A673 (cell line): ENCODE results near the gene CR1. TPM values are rescaled to one million over a fixed set of nuclear protein-coding genes. Genes with fewer than 3 reads are reported as not detected.

Source experiments
- BruUV-seq: library from RNA; stranded (reverse); fragments of 400-500 nt; replicated peaks from 2 replicates; lab custom pipeline; 2021; lab: Mats Ljungman, UMichigan
- CTCF ChIA-PET: fragments of 300-600 bp; sonication (Branson Sonifier 250); formaldehyde crosslinking; loops from one replicate; lab custom pipeline; 2022; ENCODE audit warnings: antibody characterized with exemption; lab: Charles Lee
- POLR2A ChIA-PET: fragments of 300-600 bp; sonication (Branson Sonifier 250); formaldehyde crosslinking; loops from one replicate; lab custom pipeline; 2022; ENCODE audit warnings: antibody characterized with exemption; ENCODE audit not compliant: low non-redundant PET; lab: Charles Lee
- DNase-seq: peaks from one replicate; pipeline ENCODE4 v3.0.0-alpha.2; 2015; ENCODE audit warnings: low spot score
- H3K27ac ChIP-seq: fragments of 200-600 bp; sonication (generic); 2 replicates; pipeline ENCODE4 v1.5.1; 2016; ENCODE audit warnings: mixed run types, low read depth, mild to moderate bottlenecking, mixed read lengths, antibody characterized with exemption, low read length; ENCODE audit not compliant: poor library complexity, severe bottlenecking
- H3K27me3 ChIP-seq: fragments of 200-600 bp; sonication (generic); replicated peaks from 2 replicates; pipeline ENCODE4 v1.6.1; 2017; ENCODE audit warnings: mixed run types, low read depth, mild to moderate bottlenecking, mixed read lengths, antibody characterized with exemption, low read length; ENCODE audit not compliant: insufficient read depth, poor library complexity
- H3K36me3 ChIP-seq: fragments of 200-600 bp; sonication (generic); 2 replicates; pipeline ENCODE4 v1.6.1; 2016; ENCODE audit warnings: mixed run types, mild to moderate bottlenecking, mixed read lengths, antibody characterized with exemption, low read length; ENCODE audit not compliant: insufficient read depth, poor library complexity, severe bottlenecking
- H3K4me1 ChIP-seq: fragments of 200-600 bp; sonication (generic); 2 replicates; pipeline ENCODE4 v1.6.1; 2017; ENCODE audit warnings: mixed run types, mild to moderate bottlenecking, mixed read lengths, antibody characterized with exemption, low read length; ENCODE audit not compliant: insufficient read depth, poor library complexity, severe bottlenecking
- H3K4me3 ChIP-seq: fragments of 200-600 bp; sonication (generic); 2 replicates; pipeline ENCODE4 v1.5.1; 2016; ENCODE audit warnings: low read depth, mixed run types, mild to moderate bottlenecking, mixed read lengths, low read length; ENCODE audit not compliant: poor library complexity, severe bottlenecking
- H3K9me3 ChIP-seq: fragments of 200-600 bp; sonication (generic); 2 replicates; pipeline ENCODE4 v1.6.1; 2016; ENCODE audit warnings: mixed run types, low read depth, mild to moderate bottlenecking, mixed read lengths, antibody characterized with exemption, low read length; ENCODE audit not compliant: poor library complexity, severe bottlenecking
- CTCF ChIP-seq: fragments of 300-800, 200-600 bp; sonication (generic); conservative IDR thresholded peaks from 2 replicates; pipeline ENCODE4 v1.5.1; 2017; ENCODE audit warnings: low read depth, mild to moderate bottlenecking, antibody characterized with exemption, low read length, moderate library complexity, mixed read lengths
- EZH2 ChIP-seq: fragments of 200-600 bp; sonication (generic); IDR thresholded peaks from 2 replicates; pipeline ENCODE4 v1.6.1; 2017; ENCODE audit warnings: borderline replicate concordance, low read depth, mild to moderate bottlenecking, mixed read lengths, antibody characterized with exemption, low read length; ENCODE audit not compliant: poor library complexity, severe bottlenecking
- intact Hi-C: fragments of 100-400 bp; cut with micrococcal nuclease; formaldehyde crosslinking; loops from one replicate; pipeline ENCODE4 v1.10.0; 2022; ENCODE audit not compliant: unreplicated experiment
- total RNA-seq: library from RNA; stranded (reverse); gene quantifications from 2 replicates; pipeline ENCODE4 v1.2.3, GENCODE V29; 2021

Gene CR1
- total RNA-seq, 1 experiment from 2014 or later: not detected

GRCh38 chr1:207691010-207691409, 195.1 kb downstream of the CR1 start:
- Histone ChIP-seq H3K4me1 (no peaks in the 10 kb centered on the region), H3K27ac (no peak overlapping the region), H3K4me3 (no peak overlapping the region), H3K9me3 (no peaks in the 10 kb centered on the region), H3K36me3 (no peaks in the 10 kb centered on the region), H3K27me3 (no peaks in the 10 kb centered on the region)
- no TSS peak for BruUV-seq
- TF ChIP-seq CTCF: no peak
- no peak for TF ChIP-seq EZH2
- DNase-seq: no peak
- CTCF ChIA-PET: no interaction called here
- POLR2A ChIA-PET: no interaction called here
- intact Hi-C loops: no loop called here

Other genes with a start within 250 kb of the CR1 start
- 0.57 and 0.71 TPM in 2 replicates for gene CD55, start 174.5 kb upstream of the CR1 start, total RNA-seq
- gene CR2, start 41.8 kb upstream of the CR1 start, total RNA-seq: not detected in 2 replicates
- not detected in 2 replicates for gene CR1L, start 149.0 kb downstream of the CR1 start, total RNA-seq